ENCODE results near the gene CCDC85C. TPM values are rescaled to one million over a fixed set of nuclear protein-coding genes. Genes with fewer than 3 reads are reported as not detected.

The CCDC85C gene
- total RNA-seq, 2 donors from 2014 or later: 19.8 to 28.2 TPM

GRCh38 chr14:99459481-99460100 is 144.4 kb downstream of the CCDC85C start:
- no peak for DNase-seq (ENCODE audit: low spot score)
- intact Hi-C loops (cut with DNase I): no loop called here

- intact Hi-C loops (cut with DNase I): no loop called here
- no peak for DNase-seq (ENCODE audit: low spot score)
Measured at GRCh38 chr14:99454246-99454645, 149.8 kb downstream of the CCDC85C start.

GRCh38 chr14:99452968-99453367 is 151.0 kb downstream of the CCDC85C start:
- DNase-seq (ENCODE audit: low spot score): no peak
- intact Hi-C loops (cut with DNase I): no loop called here

- intact Hi-C loops (cut with DNase I): no loop called here
- no peak for DNase-seq (ENCODE audit: low spot score)
Measured at GRCh38 chr14:99451234-99451633, 152.8 kb downstream of the CCDC85C start.

GRCh38 chr14:99450266-99450665 is 153.7 kb downstream of the CCDC85C start:
- intact Hi-C loops (cut with DNase I): no loop called here
- no peak for DNase-seq (ENCODE audit: low spot score)

Other genes starting within 250 kb of the CCDC85C start
- gene SETD3, start 123.3 kb downstream of the CCDC85C start, total RNA-seq: 100 to 1,000 TPM in 1 of 2 donors, 10 to 100 TPM in 1; 74.5 to 103 TPM
- gene CCNK, start 122.8 kb downstream of the CCDC85C start, total RNA-seq: 10 to 100 TPM; 34.3 to 35.3 TPM
- gene HHIPL1, start 40.9 kb upstream of the CCDC85C start, total RNA-seq: 10 to 100 TPM; 10.9 to 11.6 TPM
- gene CYP46A1, start 80.1 kb upstream of the CCDC85C start, total RNA-seq: 1 to 10 TPM; 1.3 TPM
- 10 to 100 TPM; 83.1 to 92.6 TPM for gene EML1, start 189.2 kb upstream of the CCDC85C start, total RNA-seq

Measured in posterior vena cava (tissue), 2 donors.